HG02623 (cell line): ENCODE results near the gene FCER2.

Source experiments
- ATAC-seq: cut with Tn5 transposase; IDR thresholded peaks from one replicate; pipeline ENCODE4 v1.9.1; 2021; ENCODE audit warnings: moderate library complexity; ENCODE audit not compliant: unreplicated experiment

Gene FCER2

GRCh38 chr19:7701049-7701653 is 780 bp downstream of the FCER2 start:
- no peak for ATAC-seq

GRCh38 chr19:7699417-7700401 is 2.2 kb downstream of the FCER2 start:
- no peak for ATAC-seq

GRCh38 chr19:7699003-7699402 is 2.9 kb downstream of the FCER2 start:
- ATAC-seq = no peak

- ATAC-seq = no peak
Measured at GRCh38 chr19:7698583-7698982, 3.3 kb downstream of the FCER2 start.

GRCh38 chr19:7697721-7698287 is 4.1 kb downstream of the FCER2 start:
- no peak for ATAC-seq

GRCh38 chr19:7694499-7694898 is 7.4 kb downstream of the FCER2 start:
- ATAC-seq = no peak

- no peak for ATAC-seq
Measured at GRCh38 chr19:7692417-7693088, 9.4 kb downstream of the FCER2 start.

- no peak for ATAC-seq
Measured at GRCh38 chr19:7691497-7691896, 10.4 kb downstream of the FCER2 start.

- no peak for ATAC-seq
Measured at GRCh38 chr19:7690779-7691258, 11.1 kb downstream of the FCER2 start.

GRCh38 chr19:7689165-7689564 is 12.8 kb downstream of the FCER2 start:
- no peak for ATAC-seq

GRCh38 chr19:7687177-7687576 is 14.8 kb downstream of the FCER2 start:
- no peak for ATAC-seq

GRCh38 chr19:7685546-7686445 is 16.1 kb downstream of the FCER2 start:
- ATAC-seq = no peak

- no peak for ATAC-seq
Measured at GRCh38 chr19:7682175-7682855, 19.6 kb downstream of the FCER2 start.

GRCh38 chr19:7681340-7682174 is 20.4 kb downstream of the FCER2 start:
- peak; percentile 8 for ATAC-seq

GRCh38 chr19:7680606-7681339 is 21.2 kb downstream of the FCER2 start, which contains the start of gene TRAPPC5:
Gene TRAPPC5 (plus strand): TSS chr19:7680833. CDS start chr19:7682254, 1,421 bp downstream.
- peak; percentile 49 for ATAC-seq

- ATAC-seq = no peak
Measured at GRCh38 chr19:7679771-7680605, 21.9 kb downstream of the FCER2 start.
